GM12878 (cell line): ENCODE data around the gene NEK11. TPM values are rescaled to one million over a fixed set of nuclear protein-coding genes. Genes with fewer than 3 reads are reported as not detected.

Experiments
- ATAC-seq: fragments of 200-7000 bp; cut with Tn5 transposase; 3 replicates; pipeline ENCODE4 v1.9.1; 2020; ENCODE audit warnings: mild to moderate bottlenecking, moderate library complexity
- BruUV-seq: library from RNA; stranded (reverse); fragments of 400-500 nt; replicated peaks from 2 replicates; lab custom pipeline; 2021; lab: Mats Ljungman, UMichigan
- CTCF ChIA-PET: fragments of 300-600 bp; sonication (Branson Sonifier 250); formaldehyde crosslinking; extraction: SDS; loops from one replicate; lab custom pipeline; 2021; ENCODE audit warnings: inconsistent platforms; lab: Yijun Ruan, JAX
- POLR2A ChIA-PET: fragments of 350-600 bp; formaldehyde crosslinking; extraction: SDS; loops from one replicate; lab custom pipeline; 2021; ENCODE audit warnings: inconsistent platforms; lab: Charles Lee
- RAD21 ChIA-PET: fragments of 300-600 bp; sonication (Branson Sonifier 250); formaldehyde crosslinking; loops from one replicate; lab custom pipeline; 2023; ENCODE audit warnings: antibody characterized with exemption; ENCODE audit not compliant: unreplicated experiment; lab: Charles Lee
- SMC1A ChIA-PET: fragments of 300-600 bp; sonication (Branson Sonifier 250); formaldehyde crosslinking; loops from one replicate; lab custom pipeline; 2023; ENCODE audit not compliant: unreplicated experiment, uncharacterized antibody; lab: Charles Lee
- DNase-seq: peaks from one replicate; pipeline ENCODE4 v3.0.0-alpha.2; 2011; ENCODE audit warnings: low read depth, low spot score
- FAIRE-seq: peaks from 3 replicates; lab custom pipeline; 2011; peaks lifted over from hg19 to GRCh38; lab: Jason Lieb, UNC
- H2AFZ ChIP-seq: 2 replicates; pipeline ENCODE4 v1.6.0; 2011; ENCODE audit warnings: low read depth, low read length, control low read depth; ENCODE audit not compliant: control insufficient read depth
- H3K27ac ChIP-seq: 2 replicates; pipeline ENCODE4 v1.5.1; 2011; ENCODE audit warnings: control low read depth; ENCODE audit not compliant: control insufficient read depth, insufficient read depth
- H3K27me3 ChIP-seq, 2 experiments: replicated peaks in 1 of 2; 2 replicates each; pipeline versions ENCODE4 v1.6.0 to v1.6.1; 2011; ENCODE audit warnings: low read length in 1 of 2; ENCODE audit not compliant: control insufficient read depth in 2 of 2, insufficient read depth in 2 of 2
- H3K36me3 ChIP-seq, 2 experiments: 2 replicates each; pipeline ENCODE4 v1.5.1; 2011; ENCODE audit warnings: low read length in 1 of 2; ENCODE audit not compliant: control insufficient read depth in 2 of 2, insufficient read depth in 2 of 2
- H3K4me1 ChIP-seq: 2 replicates; pipeline ENCODE4 v1.6.1; 2011; ENCODE audit warnings: mild to moderate bottlenecking, low read length, moderate library complexity, mixed read lengths; ENCODE audit not compliant: control insufficient read depth, insufficient read depth
- H3K4me2 ChIP-seq: 2 replicates; pipeline ENCODE4 v1.6.0; 2011; ENCODE audit warnings: control low read depth; ENCODE audit not compliant: control insufficient read depth, insufficient read depth
- H3K4me3 ChIP-seq: fragments of 200-600 bp; sonication (generic); 2 replicates; pipeline ENCODE4 v1.5.1; 2016
- H3K79me2 ChIP-seq: 2 replicates; pipeline ENCODE4 v1.6.0; 2011; ENCODE audit warnings: low read length; ENCODE audit not compliant: control insufficient read depth, insufficient read depth
- H3K9ac ChIP-seq: 2 replicates; pipeline ENCODE4 v1.8.0; 2011; ENCODE audit warnings: low read length, control low read depth, mixed read lengths; ENCODE audit not compliant: control insufficient read depth, insufficient read depth
- H3K9me3 ChIP-seq: replicated peaks from 3 replicates; pipeline ENCODE4 v1.5.1; 2011; ENCODE audit warnings: mild to moderate bottlenecking, low read length; ENCODE audit not compliant: control insufficient read depth, insufficient read depth
- H4K20me1 ChIP-seq: 2 replicates; pipeline ENCODE4 v1.6.0; 2011; ENCODE audit not compliant: control insufficient read depth, insufficient read depth
- RAD21 ChIP-seq: IDR thresholded peaks from 2 replicates; pipeline ENCODE4 v1.6.1; 2011; ENCODE audit warnings: mild to moderate bottlenecking, low read depth, low read length, moderate library complexity; ENCODE audit not compliant: insufficient read depth
- SUZ12 ChIP-seq: fragments of 200-600 bp; sonication (generic); IDR thresholded peaks from one replicate; pipeline ENCODE4 v1.6.1; 2018; ENCODE audit warnings: antibody characterized with exemption, mild to moderate bottlenecking; ENCODE audit not compliant: unreplicated experiment
- WGBS: methylation state at CpG from one replicate; pipeline ENCODE4 v1.1.6; 2016; ENCODE audit warnings: low lambda C conversion rate; ENCODE audit not compliant: insufficient replicate concordance, insufficient coverage; ENCODE audit errors: missing lambda C conversion rate; 5-methylcytosine and 5-hydroxymethylcytosine counted together
- in situ Hi-C: fragments of 300-500 bp; cut with MboI; formaldehyde crosslinking; loops from 9 replicates; pipeline ENCODE4 v1.14.3; 2018; ENCODE audit warnings: mixed read lengths
- intact Hi-C: fragments of 100-400 bp; cut with micrococcal nuclease; formaldehyde crosslinking; loops from one replicate; pipeline ENCODE4 v1.14.2; 2022; ENCODE audit not compliant: unreplicated experiment
- polyA plus RNA-seq, 11 experiments: library from polyadenylated mRNA; depleted of rRNA in 4 of 11; unstranded in 6 of 11; stranded (reverse) in 5 of 11; fragments of >200 nt; fragmentation: Nextera tagmentation in 4 of 11; fragmentation: Illumina TruSeq in 1 of 11; extraction: Ambion mirVana in 4 of 11; extraction: Trizol in 1 of 11; gene quantifications; 1 replicate in 1 of 11; 2 replicates in 10 of 11; pipeline versions ENCODE4 v1.2.1 to v1.2.3, GENCODE V29; 2011 to 2016; ENCODE audit warnings: inconsistent platforms in 2 of 11, missing spikeins in 2 of 11, low read depth in 1 of 11
- total RNA-seq, 4 experiments: library from RNA; depleted of rRNA in 3 of 4; stranded (reverse); fragments of >200 nt in 3 of 4; fragmentation: Illumina TruSeq in 1 of 4; extraction: Trizol in 1 of 4; gene quantifications; 2 replicates each; pipeline versions ENCODE4 v1.2.1 to v1.2.3, GENCODE V29; 2013 to 2021
- TF ChIP-seq, protein P1 (sequence below): fragments of 450-650 bp; IDR thresholded peaks from 2 replicates; pipeline ENCODE4 v1.6.1; 2017; ENCODE audit warnings: mild to moderate bottlenecking, moderate library complexity
- TF ChIP-seq, protein P2 (sequence below): fragments of 450-650 bp; formaldehyde crosslinking; IDR thresholded peaks from 2 replicates; pipeline ENCODE4 v1.4.0; 2022; ENCODE audit warnings: mild to moderate bottlenecking, moderate library complexity
- TF ChIP-seq, protein P3 (sequence below), 3 experiments: IDR thresholded peaks in 2 of 3; conservative IDR thresholded peaks in 1 of 3; 2 replicates each; pipeline ENCODE4 v1.5.1; 2011; ENCODE audit warnings: low read depth in 3 of 3, low read length in 3 of 3, mild to moderate bottlenecking in 3 of 3, control low read depth in 2 of 3, moderate library complexity in 2 of 3, inconsistent platforms in 1 of 3, mixed read lengths in 1 of 3; ENCODE audit not compliant: control insufficient read depth in 2 of 3, insufficient read depth in 1 of 3; ENCODE audit errors: extremely low read depth in 1 of 3

The NEK11 gene
- total and polyA plus RNA-seq, 10 of the 15 experiments (the other 5 are each of a cell fraction or from before 2014, with no cell fraction given), result 0.05 to 0.94 (median 0.36) TPM; not detected in 1

- Histone ChIP-seq H3K79me2 (no peaks in the 10 kb centered on the region), H3K4me3 (no peak overlapping the region), H3K4me1 (no peaks in the 10 kb centered on the region), H3K4me2 (no peak overlapping the region), H4K20me1 (no peaks in the 10 kb centered on the region), H3K9me3 (no peaks in the 10 kb centered on the region), H3K36me3 (no peaks in the 10 kb centered on the region), H2AFZ (no peak overlapping the region), H3K27me3 (no peaks in the 10 kb centered on the region; a peak in 1 of 4 replicates), H3K27ac (no peak overlapping the region), H3K9ac (no peak overlapping the region)
- WGBS, result 39% methylated on average over 3 of the region's 3 CpGs
- TF ChIP-seq SUZ12 (no peak), RAD21 (0 out of 2 replicates have a peak, but pooled peaks have one; percentile 21)
- TF ChIP-seq, protein P1, sequence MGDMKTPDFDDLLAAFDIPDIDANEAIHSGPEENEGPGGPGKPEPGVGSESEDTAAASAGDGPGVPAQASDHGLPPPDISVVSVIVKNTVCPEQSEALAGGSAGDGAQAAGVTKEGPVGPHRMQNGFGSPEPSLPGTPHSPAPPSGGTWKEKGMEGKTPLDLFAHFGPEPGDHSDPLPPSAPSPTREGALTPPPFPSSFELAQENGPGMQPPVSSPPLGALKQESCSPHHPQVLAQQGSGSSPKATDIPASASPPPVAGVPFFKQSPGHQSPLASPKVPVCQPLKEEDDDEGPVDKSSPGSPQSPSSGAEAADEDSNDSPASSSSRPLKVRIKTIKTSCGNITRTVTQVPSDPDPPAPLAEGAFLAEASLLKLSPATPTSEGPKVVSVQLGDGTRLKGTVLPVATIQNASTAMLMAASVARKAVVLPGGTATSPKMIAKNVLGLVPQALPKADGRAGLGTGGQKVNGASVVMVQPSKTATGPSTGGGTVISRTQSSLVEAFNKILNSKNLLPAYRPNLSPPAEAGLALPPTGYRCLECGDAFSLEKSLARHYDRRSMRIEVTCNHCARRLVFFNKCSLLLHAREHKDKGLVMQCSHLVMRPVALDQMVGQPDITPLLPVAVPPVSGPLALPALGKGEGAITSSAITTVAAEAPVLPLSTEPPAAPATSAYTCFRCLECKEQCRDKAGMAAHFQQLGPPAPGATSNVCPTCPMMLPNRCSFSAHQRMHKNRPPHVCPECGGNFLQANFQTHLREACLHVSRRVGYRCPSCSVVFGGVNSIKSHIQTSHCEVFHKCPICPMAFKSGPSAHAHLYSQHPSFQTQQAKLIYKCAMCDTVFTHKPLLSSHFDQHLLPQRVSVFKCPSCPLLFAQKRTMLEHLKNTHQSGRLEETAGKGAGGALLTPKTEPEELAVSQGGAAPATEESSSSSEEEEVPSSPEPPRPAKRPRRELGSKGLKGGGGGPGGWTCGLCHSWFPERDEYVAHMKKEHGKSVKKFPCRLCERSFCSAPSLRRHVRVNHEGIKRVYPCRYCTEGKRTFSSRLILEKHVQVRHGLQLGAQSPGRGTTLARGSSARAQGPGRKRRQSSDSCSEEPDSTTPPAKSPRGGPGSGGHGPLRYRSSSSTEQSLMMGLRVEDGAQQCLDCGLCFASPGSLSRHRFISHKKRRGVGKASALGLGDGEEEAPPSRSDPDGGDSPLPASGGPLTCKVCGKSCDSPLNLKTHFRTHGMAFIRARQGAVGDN, result no peak
- TF ChIP-seq, protein P2, sequence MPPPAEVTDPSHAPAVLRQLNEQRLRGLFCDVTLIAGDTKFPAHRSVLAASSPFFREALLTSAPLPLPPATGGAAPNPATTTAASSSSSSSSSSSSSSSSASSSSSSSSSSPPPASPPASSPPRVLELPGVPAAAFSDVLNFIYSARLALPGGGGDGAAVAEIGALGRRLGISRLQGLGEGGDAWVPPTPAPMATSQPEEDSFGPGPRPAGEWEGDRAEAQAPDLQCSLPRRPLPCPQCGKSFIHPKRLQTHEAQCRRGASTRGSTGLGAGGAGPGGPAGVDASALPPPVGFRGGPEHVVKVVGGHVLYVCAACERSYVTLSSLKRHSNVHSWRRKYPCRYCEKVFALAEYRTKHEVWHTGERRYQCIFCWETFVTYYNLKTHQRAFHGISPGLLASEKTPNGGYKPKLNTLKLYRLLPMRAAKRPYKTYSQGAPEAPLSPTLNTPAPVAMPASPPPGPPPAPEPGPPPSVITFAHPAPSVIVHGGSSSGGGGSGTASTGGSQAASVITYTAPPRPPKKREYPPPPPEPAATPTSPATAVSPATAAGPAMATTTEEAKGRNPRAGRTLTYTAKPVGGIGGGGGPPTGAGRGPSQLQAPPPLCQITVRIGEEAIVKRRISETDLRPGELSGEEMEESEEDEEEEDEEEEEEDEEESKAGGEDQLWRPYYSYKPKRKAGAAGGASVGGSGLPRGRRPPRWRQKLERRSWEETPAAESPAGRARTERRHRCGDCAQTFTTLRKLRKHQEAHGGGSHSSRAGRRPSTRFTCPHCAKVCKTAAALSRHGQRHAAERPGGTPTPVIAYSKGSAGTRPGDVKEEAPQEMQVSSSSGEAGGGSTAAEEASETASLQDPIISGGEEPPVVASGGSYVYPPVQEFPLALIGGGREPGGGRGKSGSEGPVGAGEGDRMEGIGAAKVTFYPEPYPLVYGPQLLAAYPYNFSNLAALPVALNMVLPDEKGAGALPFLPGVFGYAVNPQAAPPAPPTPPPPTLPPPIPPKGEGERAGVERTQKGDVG, result no peak
- TF ChIP-seq, protein P3, sequence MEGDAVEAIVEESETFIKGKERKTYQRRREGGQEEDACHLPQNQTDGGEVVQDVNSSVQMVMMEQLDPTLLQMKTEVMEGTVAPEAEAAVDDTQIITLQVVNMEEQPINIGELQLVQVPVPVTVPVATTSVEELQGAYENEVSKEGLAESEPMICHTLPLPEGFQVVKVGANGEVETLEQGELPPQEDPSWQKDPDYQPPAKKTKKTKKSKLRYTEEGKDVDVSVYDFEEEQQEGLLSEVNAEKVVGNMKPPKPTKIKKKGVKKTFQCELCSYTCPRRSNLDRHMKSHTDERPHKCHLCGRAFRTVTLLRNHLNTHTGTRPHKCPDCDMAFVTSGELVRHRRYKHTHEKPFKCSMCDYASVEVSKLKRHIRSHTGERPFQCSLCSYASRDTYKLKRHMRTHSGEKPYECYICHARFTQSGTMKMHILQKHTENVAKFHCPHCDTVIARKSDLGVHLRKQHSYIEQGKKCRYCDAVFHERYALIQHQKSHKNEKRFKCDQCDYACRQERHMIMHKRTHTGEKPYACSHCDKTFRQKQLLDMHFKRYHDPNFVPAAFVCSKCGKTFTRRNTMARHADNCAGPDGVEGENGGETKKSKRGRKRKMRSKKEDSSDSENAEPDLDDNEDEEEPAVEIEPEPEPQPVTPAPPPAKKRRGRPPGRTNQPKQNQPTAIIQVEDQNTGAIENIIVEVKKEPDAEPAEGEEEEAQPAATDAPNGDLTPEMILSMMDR (IDR thresholded peaks at IDR 0.05 in 2 of 3, conservative IDR thresholded peaks at IDR 0.05 in 1 of 3; ENCODE audit: control insufficient read depth in 2 of 3, extremely low read depth in 1 of 3, insufficient read depth in 1 of 3, low read depth in 3 of 3, low read length in 3 of 3), result 0 out of 6 replicates have a peak, but pooled peaks of 1 of the 3 experiments have one; percentile 6
- DNase-seq (no peak), ATAC-seq (no peak), FAIRE-seq (no peak)
- CTCF ChIA-PET, result no interaction called here
- in situ Hi-C loops (no loop called here), intact Hi-C loops (no loop called here)
- POLR2A ChIA-PET, result no interaction called here
- SMC1A ChIA-PET, result no interaction called here
- BruUV-seq, result no TSS peak
- RAD21 ChIA-PET, result no interaction called here
These were observed 205.2 kb downstream of the NEK11 start for GRCh38 chr3:131231710-131232389.
